HepG2 (cell line): ENCODE data around the gene IQSEC1. TPM values are rescaled to one million over a fixed set of nuclear protein-coding genes. Genes with fewer than 3 reads are reported as not detected.

ENCODE experiments used
- CEBPZ ChIP-seq: IDR thresholded peaks from 2 replicates; pipeline ENCODE4 v1.6.1; 2012; ENCODE audit warnings: low read length, improper control_type of control experiment
- CREM ChIP-seq, 2 experiments: sonication (generic) in 1 of 2; formaldehyde crosslinking in 1 of 2; IDR thresholded peaks; 2 replicates each; pipeline versions ENCODE4 v1.4.0 to v1.6.1; 2016 to 2020; ENCODE audit warnings: antibody characterized with exemption in 1 of 2, mild to moderate bottlenecking in 1 of 2, missing genetic modification reagents in 1 of 2
- NFRKB ChIP-seq: fragments of 450-650 bp; IDR thresholded peaks from 2 replicates; pipeline ENCODE4 v1.6.1; 2017
- ZBTB37 ChIP-seq: sonication (generic); formaldehyde crosslinking; IDR thresholded peaks from 2 replicates; pipeline ENCODE4 v1.4.0; 2020; ENCODE audit warnings: mild to moderate bottlenecking, missing genetic modification reagents
- ZNF484 ChIP-seq: sonication (generic); formaldehyde crosslinking; IDR thresholded peaks from 2 replicates; pipeline ENCODE4 v1.5.1; 2020; ENCODE audit warnings: mild to moderate bottlenecking, low read depth, missing genetic modification reagents, borderline replicate concordance
- ZSCAN31 ChIP-seq: sonication (generic); formaldehyde crosslinking; IDR thresholded peaks from 2 replicates; pipeline ENCODE4 v1.5.0; 2020; ENCODE audit warnings: low read depth, mild to moderate bottlenecking, missing genetic modification reagents
- ZSCAN5A ChIP-seq: sonication (generic); formaldehyde crosslinking; IDR thresholded peaks from 2 replicates; pipeline ENCODE4 v1.8.0; 2022; ENCODE audit warnings: mild to moderate bottlenecking, missing genetic modification reagents, borderline replicate concordance
- polyA plus RNA-seq, 8 experiments: library from polyadenylated mRNA; depleted of rRNA in 3 of 8; stranded (reverse) in 7 of 8; unstranded in 1 of 8; fragments of >200 nt; fragmentation: Illumina TruSeq in 4 of 8; extraction: Trizol in 4 of 8; gene quantifications; 2 replicates each; pipeline versions ENCODE4 v1.2.1 to v1.2.3, GENCODE V29; 2011 to 2016; ENCODE audit warnings: low read depth in 4 of 8, missing spikeins in 1 of 8, mixed read lengths in 1 of 8; ENCODE audit not compliant: insufficient read depth in 1 of 8
- total RNA-seq, 5 experiments: library from RNA; depleted of rRNA; stranded (reverse); fragments of >200 nt; fragmentation: Illumina TruSeq; extraction: Trizol; gene quantifications; 2 replicates each; pipeline ENCODE4 v1.2.3, GENCODE V29; 2016; ENCODE audit warnings: low read depth in 1 of 5
- TF ChIP-seq, protein P1 (sequence below): sonication (generic); formaldehyde crosslinking; conservative IDR thresholded peaks from 2 replicates; pipeline ENCODE4 v1.8.0; 2022; ENCODE audit warnings: missing genetic modification reagents

IQSEC1 gene
- total and polyA plus RNA-seq, 2 of the 13 experiments (the other 11 are each of a cell fraction or from before 2014, with no cell fraction given), result 17.4 to 20.2 TPM

GRCh38 chr3:12886106-12886679 lies 187.0 kb downstream of the IQSEC1 start (continued):
- TF ChIP-seq CEBPZ (no peak), ZSCAN31 (no peak), NFRKB (no peak), CREM (IDR thresholded peaks at IDR 0.05) (no peak), CREM (CRISPR knock-in tag; IDR thresholded peaks at IDR 0.05) (no peak), ZNF484 (no peak), ZSCAN5A (CRISPR knock-in tag) (no peak), ZBTB37 (no peak)
- TF ChIP-seq, protein P1, sequence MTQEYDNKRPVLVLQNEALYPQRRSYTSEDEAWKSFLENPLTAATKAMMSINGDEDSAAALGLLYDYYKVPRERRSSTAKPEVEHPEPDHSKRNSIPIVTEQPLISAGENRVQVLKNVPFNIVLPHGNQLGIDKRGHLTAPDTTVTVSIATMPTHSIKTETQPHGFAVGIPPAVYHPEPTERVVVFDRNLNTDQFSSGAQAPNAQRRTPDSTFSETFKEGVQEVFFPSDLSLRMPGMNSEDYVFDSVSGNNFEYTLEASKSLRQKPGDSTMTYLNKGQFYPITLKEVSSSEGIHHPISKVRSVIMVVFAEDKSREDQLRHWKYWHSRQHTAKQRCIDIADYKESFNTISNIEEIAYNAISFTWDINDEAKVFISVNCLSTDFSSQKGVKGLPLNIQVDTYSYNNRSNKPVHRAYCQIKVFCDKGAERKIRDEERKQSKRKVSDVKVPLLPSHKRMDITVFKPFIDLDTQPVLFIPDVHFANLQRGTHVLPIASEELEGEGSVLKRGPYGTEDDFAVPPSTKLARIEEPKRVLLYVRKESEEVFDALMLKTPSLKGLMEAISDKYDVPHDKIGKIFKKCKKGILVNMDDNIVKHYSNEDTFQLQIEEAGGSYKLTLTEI (CRISPR knock-in tag), result no peak
